ENCODE measurements around the gene CFLAR.

GRCh38 chr2:201167546-201167945 is 51.6 kb downstream of the CFLAR start:
- TF ChIP-seq, protein P1, sequence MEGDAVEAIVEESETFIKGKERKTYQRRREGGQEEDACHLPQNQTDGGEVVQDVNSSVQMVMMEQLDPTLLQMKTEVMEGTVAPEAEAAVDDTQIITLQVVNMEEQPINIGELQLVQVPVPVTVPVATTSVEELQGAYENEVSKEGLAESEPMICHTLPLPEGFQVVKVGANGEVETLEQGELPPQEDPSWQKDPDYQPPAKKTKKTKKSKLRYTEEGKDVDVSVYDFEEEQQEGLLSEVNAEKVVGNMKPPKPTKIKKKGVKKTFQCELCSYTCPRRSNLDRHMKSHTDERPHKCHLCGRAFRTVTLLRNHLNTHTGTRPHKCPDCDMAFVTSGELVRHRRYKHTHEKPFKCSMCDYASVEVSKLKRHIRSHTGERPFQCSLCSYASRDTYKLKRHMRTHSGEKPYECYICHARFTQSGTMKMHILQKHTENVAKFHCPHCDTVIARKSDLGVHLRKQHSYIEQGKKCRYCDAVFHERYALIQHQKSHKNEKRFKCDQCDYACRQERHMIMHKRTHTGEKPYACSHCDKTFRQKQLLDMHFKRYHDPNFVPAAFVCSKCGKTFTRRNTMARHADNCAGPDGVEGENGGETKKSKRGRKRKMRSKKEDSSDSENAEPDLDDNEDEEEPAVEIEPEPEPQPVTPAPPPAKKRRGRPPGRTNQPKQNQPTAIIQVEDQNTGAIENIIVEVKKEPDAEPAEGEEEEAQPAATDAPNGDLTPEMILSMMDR (conservative IDR thresholded peaks at IDR 0.05) = no peak
- TF ChIP-seq EZH2 (IDR thresholded peaks at IDR 0.05; ENCODE audit: low read depth) = no peak

All from PC-9 (cell line).